Mononuclear cell (primary cell): ENCODE results near the gene CHCHD6. TPM values are rescaled to one million over a fixed set of nuclear protein-coding genes. Genes with fewer than 3 reads are reported as not detected.

Experiments
- H3K27me3 ChIP-seq: 2 replicates; pipeline ENCODE4 v1.6.0; 2011; ENCODE audit warnings: low read length, control low read depth; ENCODE audit not compliant: insufficient read depth
- H3K4me1 ChIP-seq: 2 replicates; pipeline ENCODE4 v1.5.1; 2011; ENCODE audit warnings: mild to moderate bottlenecking, low read length, control low read depth; ENCODE audit not compliant: insufficient read depth
- H3K4me3 ChIP-seq: 2 replicates; pipeline ENCODE4 v1.5.1; 2011; ENCODE audit warnings: mild to moderate bottlenecking, low read length, moderate library complexity
- H3K9me3 ChIP-seq: 2 replicates; pipeline ENCODE4 v1.5.1; 2011; ENCODE audit warnings: low read depth, mild to moderate bottlenecking, control low read depth, low read length
- total RNA-seq: library from RNA; depleted of rRNA; stranded (reverse); fragments of >200 nt; gene quantifications from one replicate; pipeline ENCODE4 v1.2.3, GENCODE V29; 2012

Gene CHCHD6
- total RNA-seq, 1 donor = 3.4 TPM

GRCh38 chr3:126896968-126897367 lies 192.9 kb downstream of the CHCHD6 start:
- H3K27me3 ChIP-seq = peaks cover 50% of the 10 kb centered on the region
- no peak overlapping the region for H3K4me3 ChIP-seq
- H3K9me3 ChIP-seq = no peaks in the 10 kb centered on the region
- H3K4me1 ChIP-seq = no peaks in the 10 kb centered on the region

DNA sequence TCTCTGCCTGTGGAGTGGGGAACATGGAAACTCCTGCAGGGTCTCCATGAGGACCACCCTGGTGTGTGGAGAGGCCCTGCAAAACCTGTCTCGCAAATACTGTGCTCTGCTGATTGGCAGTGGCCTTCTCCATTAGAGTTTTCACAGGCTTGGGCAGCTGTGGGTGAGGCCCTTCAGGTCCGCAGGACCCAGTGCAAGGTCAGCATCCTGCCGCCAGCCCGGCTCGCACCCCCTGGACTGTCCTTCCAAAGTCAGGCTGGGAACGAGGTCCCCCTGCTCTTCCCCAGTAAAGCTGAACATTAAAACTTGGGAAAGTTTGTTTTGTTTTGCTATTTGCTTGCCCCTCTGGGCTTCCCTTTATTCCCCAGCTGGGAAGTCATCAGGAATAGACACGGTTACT lies 193.9 kb downstream of the CHCHD6 start:
- H3K9me3 ChIP-seq = no peaks in the 10 kb centered on the region
- H3K4me1 ChIP-seq = no peaks in the 10 kb centered on the region
- no peak overlapping the region for H3K4me3 ChIP-seq
- peaks cover 56% of the 10 kb centered on the region for H3K27me3 ChIP-seq

- H3K9me3 ChIP-seq = no peaks in the 10 kb centered on the region
- H3K27me3 ChIP-seq = peaks cover 77% of the 10 kb centered on the region
- H3K4me3 ChIP-seq = no peak overlapping the region
- H3K4me1 ChIP-seq = no peaks in the 10 kb centered on the region
Observed at GRCh38 chr3:126900859-126901540, 197.0 kb downstream of the CHCHD6 start.

- no peaks in the 10 kb centered on the region for H3K9me3 ChIP-seq
- H3K4me1 ChIP-seq = no peaks in the 10 kb centered on the region
- H3K27me3 ChIP-seq = peaks cover 79% of the 10 kb centered on the region
- H3K4me3 ChIP-seq = no peak overlapping the region
Observed at GRCh38 chr3:126901631-126902030, 197.6 kb downstream of the CHCHD6 start.

GRCh38 chr3:126903521-126903920 lies 199.5 kb downstream of the CHCHD6 start:
- no peaks in the 10 kb centered on the region for H3K9me3 ChIP-seq
- peaks cover 3% of the 10 kb centered on the region for H3K4me1 ChIP-seq
- H3K4me3 ChIP-seq = no peak overlapping the region
- peaks cover 84% of the 10 kb centered on the region for H3K27me3 ChIP-seq

DNA sequence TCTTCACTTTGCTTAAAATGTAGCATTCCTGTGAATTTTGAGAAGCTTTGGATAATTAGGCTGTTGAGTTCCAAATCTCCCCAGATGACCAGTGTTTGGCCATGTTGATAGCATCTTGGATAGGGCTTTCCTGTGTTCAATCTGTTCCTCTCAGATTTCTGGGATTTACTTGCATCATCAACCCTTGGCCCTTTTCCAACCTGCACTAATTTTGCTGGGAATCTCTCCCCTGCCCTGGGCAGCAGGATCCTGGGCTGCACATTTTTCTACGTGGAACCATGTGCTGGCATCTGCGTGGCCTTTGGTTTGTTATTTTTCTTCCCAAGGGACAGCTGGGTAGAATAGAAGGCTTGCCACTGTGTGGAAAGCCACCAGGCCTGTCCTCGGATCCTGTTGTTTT lies 203.5 kb downstream of the CHCHD6 start:
- peaks cover 38% of the 10 kb centered on the region for H3K4me1 ChIP-seq
- H3K4me3 ChIP-seq = no peak overlapping the region
- no peaks in the 10 kb centered on the region for H3K9me3 ChIP-seq
- H3K27me3 ChIP-seq = peaks cover 84% of the 10 kb centered on the region

DNA sequence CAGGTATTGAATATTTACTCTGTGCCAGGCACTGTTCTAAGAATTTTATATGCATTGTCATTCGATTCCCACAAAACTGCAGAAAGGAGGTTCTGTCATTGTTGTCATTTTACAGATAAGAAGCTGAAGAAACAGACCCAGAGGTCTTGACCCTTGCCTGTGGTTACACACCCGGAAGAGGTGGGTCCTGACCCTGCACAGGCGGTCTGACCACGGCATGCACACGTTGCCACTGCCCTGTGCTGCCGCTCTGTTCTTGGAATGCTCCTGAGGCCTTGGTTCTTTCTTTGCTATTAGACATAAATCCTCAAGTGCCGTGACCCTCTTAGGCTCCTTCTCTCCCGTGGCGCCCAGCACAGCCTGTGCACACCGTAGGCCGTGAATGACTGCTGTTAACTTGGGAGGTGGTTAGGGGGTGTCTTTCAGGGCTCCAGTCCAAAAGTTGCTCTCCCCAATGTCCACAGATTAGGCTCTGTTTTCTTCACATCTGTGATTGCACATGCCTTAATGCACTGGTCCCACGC lies 204.8 kb downstream of the CHCHD6 start:
- Histone ChIP-seq H3K9me3 (no peaks in the 10 kb centered on the region), H3K27me3 (peaks cover 84% of the 10 kb centered on the region), H3K4me1 (peaks cover 44% of the 10 kb centered on the region), H3K4me3 (no peak overlapping the region)

- peaks cover 44% of the 10 kb centered on the region for H3K4me1 ChIP-seq
- peaks cover 84% of the 10 kb centered on the region for H3K27me3 ChIP-seq
- H3K9me3 ChIP-seq = no peaks in the 10 kb centered on the region
Observed at GRCh38 chr3:126910231-126910630, 206.2 kb downstream of the CHCHD6 start.

GRCh38 chr3:126911162-126912026 lies 207.4 kb downstream of the CHCHD6 start:
- H3K4me3 ChIP-seq = no peak overlapping the region
- H3K9me3 ChIP-seq = no peaks in the 10 kb centered on the region
- H3K4me1 ChIP-seq = peaks cover 44% of the 10 kb centered on the region
- H3K27me3 ChIP-seq = peaks cover 84% of the 10 kb centered on the region

More at GRCh38 chr3:126910231-126910630, 206.2 kb downstream of the CHCHD6 start:
- H3K4me3 ChIP-seq = no peak overlapping the region

DNA sequence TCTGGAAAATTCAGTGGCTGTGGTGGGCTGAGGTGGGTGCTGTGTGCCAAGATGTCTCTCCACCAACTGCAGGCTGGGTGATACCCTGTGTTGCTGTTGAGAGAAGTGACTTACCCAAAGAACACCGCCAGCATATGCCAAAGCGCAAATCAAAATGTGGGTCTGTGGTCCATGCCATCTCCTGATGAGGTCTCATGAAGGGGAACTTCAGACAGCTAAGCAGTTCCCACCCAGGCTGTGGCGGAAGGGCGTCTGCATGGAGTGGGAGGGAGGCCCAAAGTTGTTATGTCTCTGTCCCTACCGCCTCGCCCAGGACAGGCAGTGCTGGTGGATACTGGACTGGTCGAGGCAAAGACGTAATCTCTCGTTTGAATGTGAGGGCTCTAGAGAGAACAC lies 208.0 kb downstream of the CHCHD6 start:
- Histone ChIP-seq H3K9me3 (no peaks in the 10 kb centered on the region), H3K4me3 (no peak overlapping the region), H3K27me3 (peaks cover 84% of the 10 kb centered on the region), H3K4me1 (peaks cover 44% of the 10 kb centered on the region)

- no peak overlapping the region for H3K4me3 ChIP-seq
- no peaks in the 10 kb centered on the region for H3K9me3 ChIP-seq
- H3K27me3 ChIP-seq = peaks cover 84% of the 10 kb centered on the region
- H3K4me1 ChIP-seq = peaks cover 44% of the 10 kb centered on the region
Observed at GRCh38 chr3:126912491-126913195, 208.6 kb downstream of the CHCHD6 start.

GRCh38 chr3:126913524-126913923 lies 209.5 kb downstream of the CHCHD6 start:
- peaks cover 79% of the 10 kb centered on the region for H3K27me3 ChIP-seq
- H3K4me3 ChIP-seq = no peak overlapping the region
- peaks cover 42% of the 10 kb centered on the region for H3K4me1 ChIP-seq
- no peaks in the 10 kb centered on the region for H3K9me3 ChIP-seq

DNA sequence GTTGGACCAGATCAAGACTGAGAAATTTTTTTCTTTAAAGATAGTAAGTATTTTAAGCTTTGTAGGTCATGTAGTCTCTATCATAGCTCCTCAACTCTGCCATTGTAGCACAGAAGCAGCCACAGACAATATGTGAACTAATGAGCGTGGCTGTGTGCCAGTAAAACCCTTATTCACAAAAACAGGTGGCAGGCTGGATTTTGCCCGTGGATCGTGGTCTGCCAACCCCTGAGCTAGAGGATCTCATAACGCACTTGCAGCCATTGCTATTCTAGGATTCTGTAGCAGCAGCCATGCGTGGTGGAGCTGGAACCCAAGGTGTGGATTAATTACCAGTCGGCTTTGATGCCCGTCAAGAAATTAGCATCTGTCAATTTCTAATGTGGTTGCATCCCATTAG lies 210.2 kb downstream of the CHCHD6 start:
- Histone ChIP-seq H3K9me3 (no peaks in the 10 kb centered on the region), H3K27me3 (peaks cover 76% of the 10 kb centered on the region), H3K4me3 (no peak overlapping the region), H3K4me1 (peaks cover 35% of the 10 kb centered on the region)

GRCh38 chr3:126915015-126915414 lies 211.0 kb downstream of the CHCHD6 start:
- peaks cover 3% of the 10 kb centered on the region for H3K9me3 ChIP-seq
- H3K4me3 ChIP-seq = no peak overlapping the region
- peaks cover 31% of the 10 kb centered on the region for H3K4me1 ChIP-seq
- peaks cover 76% of the 10 kb centered on the region for H3K27me3 ChIP-seq

- Histone ChIP-seq H3K9me3 (peaks cover 7% of the 10 kb centered on the region), H3K27me3 (peaks cover 80% of the 10 kb centered on the region), H3K4me1 (peaks cover 16% of the 10 kb centered on the region), H3K4me3 (no peak overlapping the region)
Observed at GRCh38 chr3:126916546-126916945, 212.5 kb downstream of the CHCHD6 start.
